ENCODE results near the gene FRMD3. TPM values are rescaled to one million over a fixed set of nuclear protein-coding genes. Genes with fewer than 3 reads are reported as not detected.

The FRMD3 gene
- total RNA-seq, 1 experiment from 2014 or later, result 0.55 TPM

GRCh38 chr9:83362341-83362995, 175.7 kb downstream of the FRMD3 start:
- H4K91ac ChIP-seq (ENCODE audit: insufficient read length, low read depth, low read length), result no peak overlapping the region
- H4K20me1 ChIP-seq (ENCODE audit: control insufficient read depth, insufficient read depth, insufficient read length), result no peaks in the 10 kb centered on the region
- Mint-ChIP-seq H3K27me3 (ENCODE audit: low read depth) (no peaks in the 10 kb centered on the region), H3K9me3 (no peaks in the 10 kb centered on the region), H3K4me3 (no peak overlapping the region), H3K4me1 (peaks cover 7 to 10% of the 10 kb centered on the region in 2 experiments), H3K27ac (no peak overlapping the region), H3K36me3 (ENCODE audit: insufficient read depth in 1 of 3, low read depth in 3 of 3) (no peaks in the 10 kb centered on the region)
- no peak overlapping the region for H3K14ac ChIP-seq (ENCODE audit: insufficient read depth, low read length)
- no peak overlapping the region for H2AFZ ChIP-seq (ENCODE audit: low read length)
- no peaks in the 10 kb centered on the region for H3K27me3 ChIP-seq (ENCODE audit: insufficient read depth, low read length)
- no peaks in the 10 kb centered on the region for H3K23me2 ChIP-seq (ENCODE audit: insufficient read length, low read depth, low read length, poor library complexity, severe bottlenecking)
- no peak overlapping the region for H4K5ac ChIP-seq (ENCODE audit: insufficient read length, low read depth, low read length)
- H3T11ph ChIP-seq (ENCODE audit: low read length), result no peak overlapping the region
- no peak overlapping the region for H3K18ac ChIP-seq (ENCODE audit: insufficient read length, low read depth, low read length)
- no peak overlapping the region for H3K4me2 ChIP-seq (ENCODE audit: insufficient read depth, insufficient read length, low read length)
- no peak overlapping the region for H3K9ac ChIP-seq (ENCODE audit: extremely low read depth, insufficient read length, low read length)
- H2BK5ac ChIP-seq (ENCODE audit: insufficient read length, low read length), result no peak overlapping the region
- DNase-seq, result no peak
- no peaks in the 10 kb centered on the region for H3K79me2 ChIP-seq (ENCODE audit: insufficient read depth, low read length)
- no peak overlapping the region for H3K23ac ChIP-seq (ENCODE audit: insufficient read length, low read depth, low read length)
- H3K4ac ChIP-seq (ENCODE audit: low read depth, low read length), result no peak overlapping the region
- no peaks in the 10 kb centered on the region for H3K79me1 ChIP-seq (ENCODE audit: insufficient read depth, low read depth, low read length, poor library complexity, severe bottlenecking)
- no peak overlapping the region for H2BK120ac ChIP-seq (ENCODE audit: low read depth, low read length, poor library complexity, severe bottlenecking)
- H2AK5ac ChIP-seq (ENCODE audit: insufficient read length, low read length), result no peak overlapping the region
- H2BK12ac ChIP-seq (ENCODE audit: insufficient read length, low read depth, low read length), result no peak overlapping the region
- H4K8ac ChIP-seq (replicated peaks; ENCODE audit: insufficient read length, low read depth, low read length), result no peak overlapping the region
- H3K9me3 ChIP-seq (ENCODE audit: control insufficient read depth, low read depth, low read length), result no peaks in the 10 kb centered on the region
- no peaks in the 10 kb centered on the region for H3K4me1 ChIP-seq (ENCODE audit: insufficient read depth, low read length)
- TF ChIP-seq CTCF (conservative IDR thresholded peaks at IDR 0.05), result no peak
- H3K27ac ChIP-seq (ENCODE audit: insufficient read length, low read depth, low read length), result no peak overlapping the region
- H2BK15ac ChIP-seq (ENCODE audit: low read depth, low read length), result no peak overlapping the region
- H2BK20ac ChIP-seq (ENCODE audit: low read depth, low read length, poor library complexity, severe bottlenecking), result no peak overlapping the region
- H3K56ac ChIP-seq (ENCODE audit: insufficient read length, low read depth, low read length), result no peak overlapping the region

Measured in H9 (cell line).